Panc1 (cell line): ENCODE measurements around the gene SERPINI2. TPM values are rescaled to one million over a fixed set of nuclear protein-coding genes. Genes with fewer than 3 reads are reported as not detected.

ENCODE experiments used
- ATAC-seq: fragments of 200-7000 bp; cut with Tn5 transposase; 2 replicates; pipeline ENCODE4 v1.9.1; 2020; ENCODE audit warnings: mild to moderate bottlenecking, moderate library complexity
- BruUV-seq: library from RNA; stranded (reverse); fragments of 400-500 nt; replicated peaks from 2 replicates; lab custom pipeline; 2021; lab: Mats Ljungman, UMichigan
- CTCF ChIA-PET: fragments of 300-600 bp; sonication (Branson Sonifier 250); formaldehyde crosslinking; loops from one replicate; lab custom pipeline; 2022; ENCODE audit warnings: antibody characterized with exemption; lab: Charles Lee
- POLR2A ChIA-PET: fragments of 300-600 bp; sonication (Branson Sonifier 250); formaldehyde crosslinking; loops from one replicate; lab custom pipeline; 2022; ENCODE audit warnings: antibody characterized with exemption; lab: Charles Lee
- DNase-seq: peaks from one replicate; pipeline ENCODE4 v3.0.0-alpha.2; 2010; ENCODE audit warnings: low read depth, low spot score
- H3K27ac ChIP-seq: 2 replicates; pipeline ENCODE4 v1.5.1; 2011; ENCODE audit warnings: mild to moderate bottlenecking, low read length, inconsistent platforms
- H3K27me3 ChIP-seq: fragments of 200-500 bp; sonication (Bioruptor generic); 2 replicates; pipeline ENCODE4 v1.6.0; 2014; ENCODE audit warnings: low read length, inconsistent platforms; ENCODE audit not compliant: control insufficient read depth, insufficient read depth
- H3K36me3 ChIP-seq: fragments of 200-500 bp; sonication (Bioruptor generic); 2 replicates; pipeline ENCODE4 v1.5.1; 2014; ENCODE audit warnings: inconsistent platforms, mild to moderate bottlenecking, low read length, moderate library complexity; ENCODE audit not compliant: control insufficient read depth, insufficient read depth
- H3K4me1 ChIP-seq: 2 replicates; pipeline ENCODE4 v1.5.1; 2011; ENCODE audit warnings: inconsistent platforms, mild to moderate bottlenecking, low read length, moderate library complexity; ENCODE audit not compliant: control insufficient read depth, insufficient read depth
- H3K4me3 ChIP-seq, 2 experiments: 2 replicates each; pipeline ENCODE4 v1.5.1; 2011 to 2012; ENCODE audit warnings: low read depth in 2 of 2, low read length in 2 of 2, mild to moderate bottlenecking in 2 of 2, inconsistent platforms in 1 of 2, moderate library complexity in 1 of 2
- H3K9me3 ChIP-seq: fragments of 200-500 bp; sonication (Bioruptor generic); 2 replicates; pipeline ENCODE4 v1.5.1; 2014; ENCODE audit warnings: low read depth, mild to moderate bottlenecking, inconsistent platforms, low read length, moderate library complexity; ENCODE audit not compliant: control insufficient read depth, insufficient read depth
- POLR2AphosphoS5 ChIP-seq: IDR thresholded peaks from 2 replicates; pipeline ENCODE4 v1.6.1; 2012; ENCODE audit warnings: mild to moderate bottlenecking, low read depth, low read length, moderate library complexity
- REST ChIP-seq, 2 experiments: IDR thresholded peaks; 2 replicates each; pipeline ENCODE4 v1.6.1; 2011 to 2012; ENCODE audit warnings: low read depth in 2 of 2, control low read depth in 1 of 2, low read length in 1 of 2, mild to moderate bottlenecking in 1 of 2, moderate library complexity in 1 of 2; ENCODE audit not compliant: insufficient read depth in 1 of 2
- SIN3A ChIP-seq: IDR thresholded peaks from 2 replicates; pipeline ENCODE4 v1.6.1; 2012; ENCODE audit warnings: low read depth, mild to moderate bottlenecking, low read length, moderate library complexity, borderline replicate concordance; ENCODE audit not compliant: insufficient read depth
- TCF7L2 ChIP-seq: IDR thresholded peaks from 2 replicates; pipeline ENCODE4 v1.6.1; 2011; ENCODE audit warnings: mild to moderate bottlenecking, low read depth, low read length, inconsistent platforms
- in situ Hi-C: cut with HindIII; loops from 2 replicates; pipeline ENCODE4 v1.10.0; 2016; ENCODE audit warnings: low sequenced_read_pairs, low pct_unique_long_range_greater_than_20kb
- intact Hi-C: fragments of 100-400 bp; cut with micrococcal nuclease; formaldehyde crosslinking; loops from one replicate; pipeline ENCODE4 v1.10.0; 2022; ENCODE audit not compliant: unreplicated experiment
- total RNA-seq: library from RNA; stranded (reverse); gene quantifications from one replicate; pipeline ENCODE4 v1.2.1, GENCODE V29; 2021; ENCODE audit not compliant: unreplicated experiment
- TF ChIP-seq, protein P1 (sequence below): fragments of 450-650 bp; IDR thresholded peaks from 2 replicates; pipeline ENCODE4 v1.5.1; 2017; ENCODE audit warnings: mild to moderate bottlenecking

The SERPINI2 gene
- total RNA-seq, 1 experiment from 2014 or later: not detected

DNA sequence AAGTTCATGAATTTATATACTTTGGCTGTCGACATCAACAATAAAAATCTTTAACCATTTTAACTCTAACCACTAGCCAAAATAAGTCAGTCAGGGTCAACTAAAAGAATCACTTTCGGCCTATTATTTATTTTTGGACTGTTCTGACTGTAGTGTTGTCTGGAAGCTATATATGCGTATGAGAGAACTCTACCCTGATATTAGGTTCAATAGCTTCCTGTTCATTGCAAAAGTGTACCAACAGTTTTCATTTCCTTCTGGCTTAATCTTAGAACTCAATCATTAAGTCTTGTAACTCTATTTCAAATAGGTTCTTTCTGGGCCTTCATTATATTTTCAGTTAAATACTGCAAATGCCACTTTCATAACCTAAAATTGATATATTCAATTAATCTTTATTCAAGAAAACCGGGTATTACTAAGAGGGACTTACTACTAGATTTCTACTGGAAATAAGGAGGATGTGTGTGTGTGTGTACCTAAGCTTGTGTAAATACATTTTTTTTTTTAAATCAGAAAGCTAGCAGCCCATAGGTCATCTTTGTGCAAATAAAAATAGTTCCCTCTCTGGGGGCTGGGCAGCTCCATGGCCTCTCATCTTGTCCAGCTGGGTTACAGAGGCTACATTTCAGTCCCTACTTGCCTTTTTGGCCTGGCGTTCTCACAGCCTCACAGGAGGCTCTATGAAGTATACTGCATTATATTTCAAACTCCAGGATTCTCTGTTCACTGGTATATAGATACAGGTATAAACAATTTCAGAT is 5.8 kb downstream of the SERPINI2 start:
- Histone ChIP-seq H3K4me1 (no peaks in the 10 kb centered on the region), H3K27ac (no peak overlapping the region), H3K36me3 (no peaks in the 10 kb centered on the region), H3K27me3 (no peaks in the 10 kb centered on the region), H3K9me3 (no peaks in the 10 kb centered on the region), H3K4me3 (no peak overlapping the region)
- no peak for ATAC-seq
- no peak for DNase-seq
- in situ Hi-C loops (no loop called here), intact Hi-C loops (no loop called here)
- POLR2A ChIA-PET: no interaction called here
- no peak for TF ChIP-seq TCF7L2
- no peak for TF ChIP-seq REST (IDR thresholded peaks at IDR 0.05; ENCODE audit: insufficient read depth in 1 of 2, low read depth in 2 of 2, low read length in 1 of 2)
- no peak for TF ChIP-seq SIN3A
- TF ChIP-seq, protein P1, sequence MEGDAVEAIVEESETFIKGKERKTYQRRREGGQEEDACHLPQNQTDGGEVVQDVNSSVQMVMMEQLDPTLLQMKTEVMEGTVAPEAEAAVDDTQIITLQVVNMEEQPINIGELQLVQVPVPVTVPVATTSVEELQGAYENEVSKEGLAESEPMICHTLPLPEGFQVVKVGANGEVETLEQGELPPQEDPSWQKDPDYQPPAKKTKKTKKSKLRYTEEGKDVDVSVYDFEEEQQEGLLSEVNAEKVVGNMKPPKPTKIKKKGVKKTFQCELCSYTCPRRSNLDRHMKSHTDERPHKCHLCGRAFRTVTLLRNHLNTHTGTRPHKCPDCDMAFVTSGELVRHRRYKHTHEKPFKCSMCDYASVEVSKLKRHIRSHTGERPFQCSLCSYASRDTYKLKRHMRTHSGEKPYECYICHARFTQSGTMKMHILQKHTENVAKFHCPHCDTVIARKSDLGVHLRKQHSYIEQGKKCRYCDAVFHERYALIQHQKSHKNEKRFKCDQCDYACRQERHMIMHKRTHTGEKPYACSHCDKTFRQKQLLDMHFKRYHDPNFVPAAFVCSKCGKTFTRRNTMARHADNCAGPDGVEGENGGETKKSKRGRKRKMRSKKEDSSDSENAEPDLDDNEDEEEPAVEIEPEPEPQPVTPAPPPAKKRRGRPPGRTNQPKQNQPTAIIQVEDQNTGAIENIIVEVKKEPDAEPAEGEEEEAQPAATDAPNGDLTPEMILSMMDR: no peak
- CTCF ChIA-PET: no interaction called here
- BruUV-seq: no TSS peak

GRCh38 chr3:167466966-167467365 is 6.9 kb downstream of the SERPINI2 start:
- no peaks in the 10 kb centered on the region for H3K4me1 ChIP-seq
- POLR2A ChIA-PET: no interaction called here
- no peaks in the 10 kb centered on the region for H3K9me3 ChIP-seq
- CTCF ChIA-PET: no interaction called here
- in situ Hi-C loops (no loop called here), intact Hi-C loops (no loop called here)
- no peak for ATAC-seq
- no peaks in the 10 kb centered on the region for H3K27me3 ChIP-seq
- H3K27ac ChIP-seq: no peak overlapping the region
- no peaks in the 10 kb centered on the region for H3K36me3 ChIP-seq
- no peak for TF ChIP-seq SIN3A
- TF ChIP-seq, protein P1: no peak
- TF ChIP-seq REST (IDR thresholded peaks at IDR 0.05; ENCODE audit: insufficient read depth in 1 of 2, low read depth in 2 of 2, low read length in 1 of 2): no peak
- TF ChIP-seq POLR2AphosphoS5: no peak
- TF ChIP-seq TCF7L2: no peak
- no peak for DNase-seq
- BruUV-seq: no TSS peak
- H3K4me3 ChIP-seq: no peak overlapping the region
